ENCODE measurements around the gene STAC2.

- TF ChIP-seq CTCF (IDR thresholded peaks at IDR 0.05) (no peak), POLR2A (IDR thresholded peaks at IDR 0.05) (no peak), EP300 (IDR thresholded peaks at IDR 0.05) (no peak)
Observed at GRCh38 chr17:39204245-39204644, 21.5 kb downstream of the STAC2 start.
